Measurements from ENCODE around the gene CMTM8.

Gene CMTM8

GRCh38 chr3:32373844-32374243 is 135.4 kb downstream of the CMTM8 start:
- H3K27ac Mint-ChIP-seq: no peak overlapping the region
- peaks cover 36% of the 10 kb centered on the region for H3K4me1 Mint-ChIP-seq
- H3K27me3 Mint-ChIP-seq (ENCODE audit: low read depth, poor library complexity): peaks cover 5% of the 10 kb centered on the region
- H3K36me3 Mint-ChIP-seq (ENCODE audit: low read depth): peaks cover 4% of the 10 kb centered on the region
- TF ChIP-seq CTCF (IDR thresholded peaks at IDR 0.05): no peak
- no peak for DNase-seq
- H3K4me3 Mint-ChIP-seq: no peak overlapping the region
- H3K9me3 Mint-ChIP-seq: no peaks in the 10 kb centered on the region

DNA sequence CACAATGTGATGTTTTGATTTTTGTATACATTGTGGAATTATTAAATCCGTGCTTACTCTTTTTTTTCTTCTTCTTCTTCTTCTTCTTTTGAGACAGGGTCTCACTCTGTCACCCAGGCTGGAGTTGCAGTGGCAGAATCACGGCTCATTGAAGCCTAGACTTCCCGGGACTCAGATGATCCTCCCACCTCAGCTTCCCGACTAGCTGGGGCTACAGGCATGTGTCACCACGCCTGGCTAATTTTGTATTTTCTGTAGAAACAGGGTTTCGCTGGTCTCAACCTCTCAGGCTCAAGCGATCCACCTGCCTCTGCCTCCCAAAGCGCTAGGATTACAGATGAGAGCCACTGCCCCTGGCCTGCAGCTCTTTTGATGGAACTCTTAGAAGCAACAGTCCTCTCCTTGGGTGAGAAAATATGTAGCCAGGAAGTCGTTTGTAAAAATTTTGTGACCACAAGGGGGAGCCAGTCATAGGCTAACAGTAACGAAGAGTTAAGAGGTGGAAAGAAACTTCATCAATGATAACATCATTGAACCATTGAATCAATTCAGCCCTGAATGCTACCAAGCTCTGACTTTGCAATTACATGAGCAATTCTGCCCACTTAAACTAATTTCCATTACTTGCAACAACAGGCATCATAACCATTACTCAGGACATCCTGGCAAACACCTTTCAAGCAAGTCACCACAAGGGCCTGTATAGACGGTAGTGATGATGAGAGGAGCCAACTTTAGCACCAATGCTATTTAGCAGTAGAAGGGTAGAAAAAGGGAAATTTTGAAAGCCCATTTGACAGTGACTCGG is 136.5 kb downstream of the CMTM8 start:
- Mint-ChIP-seq H3K27me3 (ENCODE audit: low read depth, poor library complexity) (peaks cover 5% of the 10 kb centered on the region), H3K4me1 (peaks cover 42% of the 10 kb centered on the region), H3K36me3 (ENCODE audit: low read depth) (peaks cover 3% of the 10 kb centered on the region), H3K4me3 (peak overlapping the region; percentile 16), H3K27ac (peak overlapping the region; percentile 69), H3K9me3 (no peaks in the 10 kb centered on the region)
- TF ChIP-seq CTCF (IDR thresholded peaks at IDR 0.05): peak; percentile 59
- peak; percentile 64 for DNase-seq

GRCh38 chr3:32375596-32375930 is 137.1 kb downstream of the CMTM8 start:
- peaks cover 5% of the 10 kb centered on the region for H3K27me3 Mint-ChIP-seq (ENCODE audit: low read depth, poor library complexity)
- no peak for TF ChIP-seq CTCF (IDR thresholded peaks at IDR 0.05)
- no peak overlapping the region for H3K27ac Mint-ChIP-seq
- H3K4me1 Mint-ChIP-seq: peaks cover 47% of the 10 kb centered on the region
- H3K4me3 Mint-ChIP-seq: no peak overlapping the region
- no peaks in the 10 kb centered on the region for H3K9me3 Mint-ChIP-seq
- no peak for DNase-seq
- H3K36me3 Mint-ChIP-seq (ENCODE audit: low read depth): no peaks in the 10 kb centered on the region

DNA sequence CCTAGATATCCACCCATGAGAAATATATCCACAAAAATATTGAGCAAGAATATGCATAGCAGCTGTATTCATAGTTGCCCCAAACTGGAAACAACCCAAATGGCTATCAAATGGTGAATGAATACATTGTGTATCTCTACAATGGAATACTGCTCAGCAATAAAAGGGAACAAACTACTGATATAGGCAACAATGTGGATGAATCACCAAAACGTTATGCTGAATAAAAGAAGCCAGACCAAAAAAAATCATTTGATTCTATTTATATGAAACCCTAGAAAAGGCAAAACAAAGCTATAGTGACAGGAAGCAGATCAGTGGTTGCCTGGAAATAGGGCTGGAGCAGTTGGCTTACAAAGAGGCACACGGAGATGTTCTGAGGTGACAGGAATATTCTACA is 137.6 kb downstream of the CMTM8 start:
- no peaks in the 10 kb centered on the region for H3K36me3 Mint-ChIP-seq (ENCODE audit: low read depth)
- H3K4me1 Mint-ChIP-seq: peaks cover 53% of the 10 kb centered on the region
- H3K9me3 Mint-ChIP-seq: no peaks in the 10 kb centered on the region
- peaks cover 5% of the 10 kb centered on the region for H3K27me3 Mint-ChIP-seq (ENCODE audit: low read depth, poor library complexity)
- no peak overlapping the region for H3K4me3 Mint-ChIP-seq
- DNase-seq: no peak
- no peak for TF ChIP-seq CTCF (IDR thresholded peaks at IDR 0.05)
- H3K27ac Mint-ChIP-seq: no peak overlapping the region

- no peaks in the 10 kb centered on the region for H3K9me3 Mint-ChIP-seq
- H3K27me3 Mint-ChIP-seq (ENCODE audit: low read depth, poor library complexity): peaks cover 5% of the 10 kb centered on the region
- H3K27ac Mint-ChIP-seq: no peak overlapping the region
- peaks cover 50% of the 10 kb centered on the region for H3K4me1 Mint-ChIP-seq
- DNase-seq: no peak
- no peak for TF ChIP-seq CTCF (IDR thresholded peaks at IDR 0.05)
- no peaks in the 10 kb centered on the region for H3K36me3 Mint-ChIP-seq (ENCODE audit: low read depth)
- no peak overlapping the region for H3K4me3 Mint-ChIP-seq
Observed at GRCh38 chr3:32379831-32380500, 141.5 kb downstream of the CMTM8 start.

Measured in nephron progenitor cell (in vitro differentiated cells).